Measurements from ENCODE around the gene MYOG.

MYOG gene

GRCh38 chr1:203085528-203086406 lies at the start of gene MYOG:
Gene MYOG, minus strand, starts transcription at chr1:203086012. Its CDS starts 51 bp downstream, at chr1:203085961.
- Mint-ChIP-seq H3K27ac (peak within 1 kb of the TSS; percentile 71 to 87 (median 71)), H3K36me3 (ENCODE audit: low read depth) (no peaks in the 10 kb centered on the region), H3K4me1 (peaks cover 66% of the 10 kb centered on the region), H3K9me3 (no peaks in the 10 kb centered on the region), H3K27me3 (ENCODE audit: low read depth) (peaks cover 4% of the 10 kb centered on the region), H3K4me3 (peak within 1 kb of the TSS; percentile 71 to 90 (median 83))
- TF ChIP-seq, protein P1, sequence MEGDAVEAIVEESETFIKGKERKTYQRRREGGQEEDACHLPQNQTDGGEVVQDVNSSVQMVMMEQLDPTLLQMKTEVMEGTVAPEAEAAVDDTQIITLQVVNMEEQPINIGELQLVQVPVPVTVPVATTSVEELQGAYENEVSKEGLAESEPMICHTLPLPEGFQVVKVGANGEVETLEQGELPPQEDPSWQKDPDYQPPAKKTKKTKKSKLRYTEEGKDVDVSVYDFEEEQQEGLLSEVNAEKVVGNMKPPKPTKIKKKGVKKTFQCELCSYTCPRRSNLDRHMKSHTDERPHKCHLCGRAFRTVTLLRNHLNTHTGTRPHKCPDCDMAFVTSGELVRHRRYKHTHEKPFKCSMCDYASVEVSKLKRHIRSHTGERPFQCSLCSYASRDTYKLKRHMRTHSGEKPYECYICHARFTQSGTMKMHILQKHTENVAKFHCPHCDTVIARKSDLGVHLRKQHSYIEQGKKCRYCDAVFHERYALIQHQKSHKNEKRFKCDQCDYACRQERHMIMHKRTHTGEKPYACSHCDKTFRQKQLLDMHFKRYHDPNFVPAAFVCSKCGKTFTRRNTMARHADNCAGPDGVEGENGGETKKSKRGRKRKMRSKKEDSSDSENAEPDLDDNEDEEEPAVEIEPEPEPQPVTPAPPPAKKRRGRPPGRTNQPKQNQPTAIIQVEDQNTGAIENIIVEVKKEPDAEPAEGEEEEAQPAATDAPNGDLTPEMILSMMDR (IDR thresholded peaks at IDR 0.05; ENCODE audit: unreplicated experiment in 3 of 3) = no peak

DNA sequence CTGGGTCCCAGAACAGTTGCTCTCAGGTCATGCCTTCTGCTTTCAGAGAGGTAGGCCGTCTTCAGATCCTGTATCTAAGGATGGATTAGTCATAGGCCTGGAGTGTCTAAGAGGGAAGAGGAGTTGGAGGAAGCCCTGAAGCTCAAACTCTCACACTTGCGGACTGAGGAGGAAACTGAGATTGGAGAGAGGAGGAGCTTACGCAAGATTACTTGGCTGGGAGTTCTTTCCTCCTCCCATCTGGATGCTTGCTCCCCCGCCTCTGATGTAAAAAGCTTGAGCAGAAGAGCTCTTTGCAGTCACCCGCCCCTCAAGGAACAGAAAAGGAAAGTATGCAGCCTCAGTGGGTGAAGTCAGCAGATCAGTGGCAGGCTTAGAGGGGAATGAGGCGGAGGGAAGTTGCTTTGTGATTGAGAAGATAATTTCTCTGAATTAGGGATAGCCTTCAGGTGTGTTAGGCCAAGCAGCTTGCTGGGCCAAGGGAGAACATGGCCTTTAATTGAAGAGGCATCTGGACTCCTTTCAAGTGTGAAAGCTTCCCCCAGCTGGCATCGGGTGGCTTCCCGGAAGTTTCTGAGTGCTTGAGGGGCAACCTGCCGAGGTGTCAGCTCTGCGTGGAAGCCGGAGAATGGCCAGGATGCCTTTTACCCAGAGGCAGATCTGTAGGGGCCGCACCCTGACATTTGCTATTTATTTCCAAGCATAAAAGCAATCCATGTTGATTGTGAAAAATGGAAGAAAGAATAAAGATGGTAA lies 48.3 kb upstream of the MYOG start:
- peaks cover 20% of the 10 kb centered on the region for H3K4me1 Mint-ChIP-seq
- H3K27me3 Mint-ChIP-seq (ENCODE audit: low read depth) = peaks cover 8% of the 10 kb centered on the region
- H3K4me3 Mint-ChIP-seq = no peak overlapping the region
- H3K27ac Mint-ChIP-seq = peak overlapping the region; percentile 66 to 85 (median 84)
- H3K36me3 Mint-ChIP-seq (ENCODE audit: low read depth) = no peaks in the 10 kb centered on the region
- TF ChIP-seq, protein P1 (IDR thresholded peaks at IDR 0.05; ENCODE audit: unreplicated experiment in 3 of 3) = no peak
- no peaks in the 10 kb centered on the region for H3K9me3 Mint-ChIP-seq

DNA sequence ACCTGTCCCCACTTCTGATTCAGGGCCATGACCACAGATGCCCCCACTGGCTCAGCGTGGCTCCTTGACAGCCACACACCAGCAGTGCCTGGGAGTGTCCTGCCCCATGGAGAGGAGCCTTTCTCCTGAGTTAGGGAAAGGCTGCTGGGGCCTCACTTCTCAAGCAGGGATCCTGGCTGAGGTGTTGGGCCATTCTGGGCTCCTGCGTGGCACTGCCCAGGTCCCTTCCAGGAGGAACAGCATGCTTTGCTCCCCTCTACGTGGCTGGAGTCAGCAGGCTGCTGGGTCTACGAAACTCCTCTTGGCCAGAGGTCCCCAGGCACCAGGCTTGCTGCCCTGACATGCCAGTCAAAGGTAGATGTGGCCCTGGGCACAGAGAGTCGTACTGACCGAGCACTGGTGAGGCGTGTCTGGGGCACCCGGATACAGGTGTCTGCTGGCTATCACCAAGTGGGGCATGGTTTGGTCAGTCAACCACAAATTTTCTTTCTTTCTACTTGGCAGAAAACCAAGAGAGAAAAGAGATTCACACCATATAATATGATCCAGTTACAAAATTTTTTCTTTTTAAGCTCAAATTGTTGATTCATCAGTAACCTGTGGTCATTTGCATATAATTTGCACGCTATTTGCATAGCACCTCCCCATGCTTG lies 45.9 kb upstream of the MYOG start:
- Mint-ChIP-seq H3K4me3 (no peak overlapping the region), H3K36me3 (ENCODE audit: low read depth) (no peaks in the 10 kb centered on the region), H3K27me3 (ENCODE audit: low read depth) (peaks cover 19% of the 10 kb centered on the region), H3K9me3 (no peaks in the 10 kb centered on the region), H3K27ac (no peak overlapping the region), H3K4me1 (peaks cover 40% of the 10 kb centered on the region)
- TF ChIP-seq, protein P1 (IDR thresholded peaks at IDR 0.05; ENCODE audit: unreplicated experiment in 3 of 3) = no peak

GRCh38 chr1:203130358-203130985 lies 44.7 kb upstream of the MYOG start:
- TF ChIP-seq, protein P1 (IDR thresholded peaks at IDR 0.05; ENCODE audit: unreplicated experiment in 3 of 3) = no peak
- Mint-ChIP-seq H3K9me3 (no peaks in the 10 kb centered on the region), H3K27ac (peak overlapping the region in 2 of 3 experiments; percentile 48 to 60), H3K36me3 (ENCODE audit: low read depth) (no peaks in the 10 kb centered on the region), H3K4me3 (peak overlapping the region in 2 of 3 experiments; percentile 49 to 66), H3K4me1 (peaks cover 52% of the 10 kb centered on the region), H3K27me3 (ENCODE audit: low read depth) (peaks cover 26% of the 10 kb centered on the region)

- no peaks in the 10 kb centered on the region for H3K9me3 Mint-ChIP-seq
- peaks cover 30% of the 10 kb centered on the region for H3K27me3 Mint-ChIP-seq (ENCODE audit: low read depth)
- H3K4me1 Mint-ChIP-seq = peaks cover 60% of the 10 kb centered on the region
- H3K4me3 Mint-ChIP-seq = peak overlapping the region; percentile 45 to 88 (median 85)
- no peaks in the 10 kb centered on the region for H3K36me3 Mint-ChIP-seq (ENCODE audit: low read depth)
- TF ChIP-seq, protein P1 (IDR thresholded peaks at IDR 0.05; ENCODE audit: unreplicated experiment in 3 of 3) = no peak
- peak overlapping the region in 2 of 3 experiments; percentile 48 to 60 for H3K27ac Mint-ChIP-seq
These were observed 43.9 kb upstream of the MYOG start for GRCh38 chr1:203129501-203130231.
